HG02852 (cell line): Measurements from ENCODE around the gene MAP7.

ENCODE experiments used
- ATAC-seq: cut with Tn5 transposase; IDR thresholded peaks from one replicate; pipeline ENCODE4 v1.9.1; 2021; ENCODE audit warnings: mild to moderate bottlenecking, moderate library complexity; ENCODE audit not compliant: unreplicated experiment

The MAP7 gene

DNA sequence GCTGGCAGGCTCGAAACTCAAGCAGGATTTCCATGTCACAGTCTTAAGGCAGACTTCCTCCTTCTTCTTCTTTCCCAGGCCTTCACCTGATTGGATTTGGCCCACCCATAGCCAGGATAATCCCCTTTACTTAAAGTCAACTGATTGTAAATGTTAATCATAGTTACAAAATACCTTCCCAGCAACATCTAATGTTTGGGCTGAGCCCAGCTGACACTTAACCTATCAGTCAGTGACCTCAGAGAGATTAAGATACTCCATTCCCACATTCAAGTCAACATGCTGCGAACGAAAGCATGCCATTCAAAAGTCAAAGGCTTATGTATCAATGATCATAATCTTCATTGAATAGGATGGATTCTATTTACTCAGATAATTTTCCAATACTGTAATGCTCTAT, 16.0 kb downstream of the MAP7 start:
- no peak for ATAC-seq

- ATAC-seq: no peak
These were observed 16.7 kb downstream of the MAP7 start for GRCh38 chr6:136533487-136533886.

DNA sequence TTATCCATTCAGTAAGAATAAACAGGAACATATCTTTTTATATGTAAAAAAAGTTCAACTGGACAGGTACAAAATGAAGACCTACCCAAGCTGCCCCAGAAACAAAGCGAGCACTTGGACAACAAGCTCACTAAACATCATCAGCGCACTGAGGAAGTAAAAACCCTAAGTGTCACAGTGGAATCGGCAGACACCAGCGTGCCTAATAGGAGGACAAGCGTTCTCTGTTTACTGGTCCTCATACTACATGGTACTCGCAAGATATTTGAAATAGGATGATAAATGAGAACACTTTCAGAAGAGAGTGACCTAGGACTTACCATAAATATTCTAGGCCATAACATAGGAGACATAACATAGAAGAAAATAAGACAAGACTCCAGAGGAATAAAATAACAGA, 18.2 kb downstream of the MAP7 start:
- ATAC-seq: no peak

GRCh38 chr6:136529710-136530109, 20.5 kb downstream of the MAP7 start:
- no peak for ATAC-seq

DNA sequence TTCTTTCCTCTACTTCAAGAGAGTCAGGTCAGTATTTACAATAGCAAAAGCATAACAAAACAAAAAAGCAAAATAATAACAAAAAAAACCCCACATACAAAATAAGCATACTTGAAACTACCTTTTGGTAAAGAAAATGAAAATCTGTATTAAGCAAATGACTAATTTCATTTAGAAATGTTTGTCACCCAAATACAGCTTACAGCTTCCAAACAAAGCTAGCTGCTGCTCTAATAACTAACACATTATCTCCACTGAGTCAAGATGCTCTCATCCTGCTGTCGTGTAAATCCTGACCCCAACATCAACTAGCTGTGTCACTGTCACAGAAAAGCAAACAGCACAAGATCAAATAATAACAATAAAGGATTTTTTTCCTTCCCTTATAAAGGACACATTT, 21.7 kb downstream of the MAP7 start:
- no peak for ATAC-seq

DNA sequence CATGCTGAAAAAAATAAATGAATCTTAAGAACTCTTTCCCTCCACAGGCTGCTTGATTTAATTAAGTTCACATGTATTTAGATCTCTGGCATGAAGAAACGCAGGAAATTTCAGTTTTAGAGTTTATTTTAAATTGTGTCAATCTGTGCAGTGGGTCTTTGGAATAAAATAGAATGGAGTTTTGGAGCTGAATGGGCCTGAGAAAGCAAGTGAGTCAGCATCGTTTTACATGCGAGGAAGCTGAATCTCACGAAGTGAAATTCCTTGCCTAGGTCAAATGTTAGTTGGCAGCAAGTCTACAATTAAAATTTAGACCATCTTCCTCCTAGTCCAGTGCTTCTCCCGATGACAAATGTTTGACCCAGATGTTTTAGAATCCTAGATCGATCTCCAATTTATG, 22.4 kb downstream of the MAP7 start:
- ATAC-seq: no peak

DNA sequence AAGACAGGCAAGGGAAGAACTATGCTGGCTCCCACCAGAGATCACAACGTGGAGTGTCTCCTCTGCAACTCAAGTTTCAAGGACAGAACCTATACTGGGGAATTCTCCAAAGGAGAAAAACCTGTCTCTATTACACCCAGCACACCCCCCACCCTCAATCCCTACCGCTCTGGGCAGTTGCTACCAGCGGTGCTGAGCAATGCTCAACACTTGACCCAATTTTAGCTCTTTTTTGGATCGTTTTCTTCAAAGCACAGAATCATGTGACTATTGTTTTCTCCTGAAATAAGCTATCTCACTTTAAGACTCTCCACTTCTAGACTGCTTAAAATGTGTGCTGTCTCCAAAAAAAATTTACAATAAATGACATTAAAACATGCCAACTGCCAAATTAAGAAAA, 23.3 kb downstream of the MAP7 start:
- ATAC-seq: no peak

DNA sequence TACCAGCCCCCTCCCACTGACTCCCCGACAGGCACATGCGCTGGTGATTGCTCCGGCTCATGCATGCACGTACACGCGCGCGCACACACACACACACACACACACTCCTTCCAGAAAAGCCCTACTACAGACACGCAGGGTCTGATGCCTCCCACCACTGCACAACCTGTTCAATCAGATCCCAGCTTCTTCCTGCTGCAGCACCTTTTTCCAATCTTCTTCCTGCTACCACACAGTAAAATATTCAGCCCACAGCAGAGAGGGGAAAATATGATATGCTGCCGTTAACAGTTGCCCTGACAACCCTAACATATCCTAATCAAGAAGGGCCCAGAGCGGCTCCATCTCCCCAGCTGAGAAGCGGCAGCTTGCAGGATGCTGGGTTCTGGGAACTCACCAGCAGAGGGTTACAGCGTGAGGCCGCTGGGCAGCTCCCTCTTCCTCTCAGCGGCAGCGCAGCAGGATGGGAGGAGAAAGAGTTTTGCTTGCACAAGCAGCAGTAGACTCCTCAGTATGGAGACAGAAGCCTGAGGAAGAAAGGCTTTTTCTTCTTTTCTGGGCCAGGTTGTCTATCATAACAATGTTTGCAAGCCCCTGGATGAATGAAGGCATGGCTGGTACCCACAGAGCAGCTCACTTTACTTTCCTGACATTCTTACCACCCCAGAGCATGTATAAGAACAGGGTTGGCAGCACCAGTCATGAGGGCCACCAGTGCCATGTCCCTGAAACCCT, 23.9 kb downstream of the MAP7 start:
- no peak for ATAC-seq

GRCh38 chr6:136525586-136526195, 24.5 kb downstream of the MAP7 start:
- no peak for ATAC-seq

DNA sequence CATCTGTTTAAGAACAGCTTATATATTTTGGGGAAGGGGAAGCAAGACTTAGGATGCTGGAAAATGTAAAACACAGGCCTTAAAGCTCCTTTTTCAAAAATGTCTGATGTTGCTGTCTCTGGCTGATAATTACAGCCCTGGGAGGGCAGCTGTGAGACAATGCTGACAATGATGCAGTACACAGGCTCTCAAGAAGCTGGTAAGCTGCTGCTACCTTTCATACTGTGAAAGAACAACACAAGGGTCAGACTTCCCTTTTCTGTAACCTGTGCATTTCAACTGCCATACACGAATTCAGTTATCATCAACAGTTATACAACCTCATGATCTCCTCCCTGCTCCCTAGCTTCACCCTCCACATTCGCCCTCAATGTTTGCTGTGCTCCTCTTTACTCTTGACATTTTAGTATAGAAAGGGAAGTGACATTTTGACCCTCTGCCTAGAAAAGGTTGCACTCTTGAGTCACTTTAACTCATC, 25.2 kb downstream of the MAP7 start:
- ATAC-seq: no peak

DNA sequence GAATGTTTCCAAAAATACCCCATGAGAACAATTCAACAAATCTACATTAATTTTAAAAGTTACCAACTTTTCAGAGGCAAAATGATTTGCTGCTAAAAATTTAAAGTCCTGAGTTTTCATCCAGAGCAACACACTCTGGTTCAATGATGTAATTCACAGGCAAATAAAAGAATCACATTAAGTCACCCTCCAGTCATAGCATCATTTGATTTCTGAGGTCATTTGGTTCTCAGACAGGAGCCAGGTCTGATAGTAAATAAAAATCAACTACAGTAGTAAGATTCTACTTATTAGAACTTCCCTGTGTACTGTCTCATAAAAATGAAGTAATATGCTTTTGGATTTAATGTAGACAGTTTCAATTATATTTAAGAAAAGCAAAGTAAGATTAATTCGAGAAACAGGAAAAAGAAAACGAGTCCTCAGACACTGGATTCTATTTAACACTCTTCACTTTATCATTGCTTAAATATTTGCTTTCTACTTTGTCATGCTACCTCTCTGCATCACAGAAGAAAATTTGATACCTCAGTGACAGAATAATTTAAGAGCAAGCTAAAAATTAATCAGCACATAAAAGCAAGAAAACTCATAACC, 25.8 kb downstream of the MAP7 start:
- no peak for ATAC-seq

GRCh38 chr6:136523196-136523595, 27.0 kb downstream of the MAP7 start:
- no peak for ATAC-seq

DNA sequence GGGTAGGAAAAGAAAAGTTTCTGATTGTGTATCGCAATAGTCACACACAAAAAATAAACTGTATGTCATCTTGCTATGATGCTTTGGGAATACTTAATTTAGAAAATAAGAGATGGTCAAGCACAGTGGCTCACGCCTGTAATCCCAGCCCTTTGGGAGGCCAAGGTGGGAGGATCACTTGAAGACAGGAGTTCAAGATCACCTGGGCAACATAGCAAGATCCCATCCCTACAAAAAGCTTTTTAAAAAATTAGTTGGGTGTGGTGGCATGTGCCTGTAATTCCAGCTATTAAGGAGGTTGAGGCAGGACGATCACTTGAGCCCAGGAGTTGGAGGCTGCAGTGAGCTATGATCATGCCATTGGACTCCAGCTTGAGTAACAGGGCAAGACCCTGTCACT, 27.6 kb downstream of the MAP7 start:
- ATAC-seq: no peak

DNA sequence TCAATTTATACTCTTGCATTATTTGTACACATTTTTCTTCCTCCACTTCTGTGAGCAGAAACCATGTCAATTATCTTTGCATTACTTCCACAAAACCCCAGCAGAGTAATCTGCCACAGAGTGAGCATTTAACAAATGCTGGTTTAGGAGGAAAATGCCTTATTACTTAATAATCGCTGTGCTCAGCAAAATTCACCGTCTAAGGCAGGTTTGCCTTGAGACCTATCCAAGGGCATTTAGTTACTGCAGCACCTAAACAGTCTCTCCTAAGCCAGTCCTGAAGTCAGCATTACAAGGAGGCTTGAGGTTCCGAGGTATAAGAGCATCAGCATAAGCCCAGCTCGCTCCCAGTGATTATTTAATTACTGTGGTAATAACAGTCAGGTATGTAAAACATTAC, 28.3 kb downstream of the MAP7 start:
- no peak for ATAC-seq

DNA sequence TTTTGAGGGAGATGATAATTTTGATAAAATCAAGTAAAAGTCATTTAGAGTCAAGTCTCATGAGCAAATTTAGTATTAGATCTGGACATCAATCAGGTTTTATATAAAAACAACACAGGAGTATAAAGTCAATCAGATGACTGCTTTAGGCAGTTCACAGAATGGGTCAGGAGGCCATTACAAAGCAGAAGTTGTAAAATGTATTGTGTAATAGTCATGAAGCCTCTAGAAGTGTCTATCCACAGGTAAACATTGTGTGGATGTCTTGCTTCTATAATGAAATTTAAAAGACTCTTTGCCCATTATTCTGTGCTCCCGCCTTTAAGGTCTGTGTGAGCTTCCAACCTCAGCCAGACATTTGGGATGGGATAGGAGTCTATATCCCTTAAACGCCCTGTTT, 28.8 kb downstream of the MAP7 start:
- no peak for ATAC-seq

GRCh38 chr6:136520517-136520916, 29.7 kb downstream of the MAP7 start:
- ATAC-seq: no peak

- no peak for ATAC-seq
These were observed 32.6 kb downstream of the MAP7 start for GRCh38 chr6:136517582-136517981.

DNA sequence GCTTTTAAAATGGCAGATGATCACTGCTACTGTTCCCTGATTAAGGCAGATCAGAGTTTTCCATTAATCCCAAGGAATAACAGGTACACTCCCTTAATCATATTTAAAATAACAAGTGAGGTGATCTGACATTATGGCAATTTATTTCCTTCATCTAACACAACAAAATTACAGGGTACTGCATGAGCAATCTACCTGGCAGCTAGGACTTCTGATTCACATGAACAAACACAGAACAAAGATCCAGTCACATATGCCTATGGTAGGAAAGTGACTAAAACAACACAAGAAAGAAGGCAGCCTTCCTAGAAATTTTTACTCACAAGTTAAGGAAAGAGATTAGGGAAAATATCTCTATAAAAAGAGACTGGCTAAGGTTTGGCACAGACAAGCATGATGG, 33.2 kb downstream of the MAP7 start:
- ATAC-seq: no peak

DNA sequence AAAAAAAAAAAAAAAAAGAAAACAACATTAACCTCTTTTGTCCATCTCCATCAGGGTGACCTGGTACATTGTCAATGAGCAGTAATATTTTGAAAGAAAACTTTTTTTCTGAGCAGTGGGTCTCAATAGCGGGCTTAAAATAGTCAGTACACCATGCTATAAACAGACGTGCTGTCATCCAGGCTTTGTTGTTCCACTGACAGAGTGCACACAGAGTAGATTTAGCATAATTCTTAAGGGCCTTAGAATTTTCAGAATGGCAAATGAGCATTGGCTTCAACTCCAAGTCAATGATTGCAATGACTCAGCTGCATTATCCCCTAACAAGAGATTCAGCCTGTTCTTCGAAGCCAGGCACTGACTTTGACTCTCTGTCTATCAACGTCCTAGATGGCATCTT, 35.6 kb downstream of the MAP7 start:
- no peak for ATAC-seq

GRCh38 chr6:136511926-136512325, 38.3 kb downstream of the MAP7 start:
- no peak for ATAC-seq

- no peak for ATAC-seq
These were observed 38.8 kb downstream of the MAP7 start for GRCh38 chr6:136511397-136511796.

DNA sequence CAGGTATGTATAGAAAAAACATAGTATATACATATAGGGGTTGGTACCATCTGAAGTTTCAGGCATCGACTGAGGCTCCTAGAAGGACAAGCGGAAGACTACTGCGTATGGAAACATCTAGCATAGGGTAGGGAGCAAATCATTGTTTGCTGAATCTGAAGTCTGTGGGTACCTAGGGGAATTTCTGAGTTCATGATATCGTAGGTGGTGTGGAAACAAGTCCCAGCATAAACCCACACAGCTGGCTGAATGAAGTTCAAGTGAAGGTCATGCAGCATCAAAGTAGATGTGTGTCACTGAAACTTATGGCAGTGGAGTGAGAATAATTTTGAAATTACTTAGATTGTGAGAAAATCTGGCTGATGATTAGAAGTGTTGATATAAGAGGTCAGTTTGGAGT, 39.4 kb downstream of the MAP7 start:
- ATAC-seq: no peak
